Panc1 (cell line): Measurements from ENCODE around the gene HSPB8. TPM values are rescaled to one million over a fixed set of nuclear protein-coding genes. Genes with fewer than 3 reads are reported as not detected.

ENCODE experiments used
- ATAC-seq: fragments of 200-7000 bp; cut with Tn5 transposase; 2 replicates; pipeline ENCODE4 v1.9.1; 2020; ENCODE audit warnings: mild to moderate bottlenecking, moderate library complexity
- BruUV-seq: library from RNA; stranded (reverse); fragments of 400-500 nt; replicated peaks from 2 replicates; lab custom pipeline; 2021; lab: Mats Ljungman, UMichigan
- CTCF ChIA-PET: fragments of 300-600 bp; sonication (Branson Sonifier 250); formaldehyde crosslinking; loops from one replicate; lab custom pipeline; 2022; ENCODE audit warnings: antibody characterized with exemption; lab: Charles Lee
- POLR2A ChIA-PET: fragments of 300-600 bp; sonication (Branson Sonifier 250); formaldehyde crosslinking; loops from one replicate; lab custom pipeline; 2022; ENCODE audit warnings: antibody characterized with exemption; lab: Charles Lee
- DNase-seq: peaks from one replicate; pipeline ENCODE4 v3.0.0-alpha.2; 2010; ENCODE audit warnings: low read depth, low spot score
- H3K27ac ChIP-seq: 2 replicates; pipeline ENCODE4 v1.5.1; 2011; ENCODE audit warnings: mild to moderate bottlenecking, low read length, inconsistent platforms
- H3K27me3 ChIP-seq: fragments of 200-500 bp; sonication (Bioruptor generic); 2 replicates; pipeline ENCODE4 v1.6.0; 2014; ENCODE audit warnings: low read length, inconsistent platforms; ENCODE audit not compliant: control insufficient read depth, insufficient read depth
- H3K36me3 ChIP-seq: fragments of 200-500 bp; sonication (Bioruptor generic); 2 replicates; pipeline ENCODE4 v1.5.1; 2014; ENCODE audit warnings: inconsistent platforms, mild to moderate bottlenecking, low read length, moderate library complexity; ENCODE audit not compliant: control insufficient read depth, insufficient read depth
- H3K4me1 ChIP-seq: 2 replicates; pipeline ENCODE4 v1.5.1; 2011; ENCODE audit warnings: inconsistent platforms, mild to moderate bottlenecking, low read length, moderate library complexity; ENCODE audit not compliant: control insufficient read depth, insufficient read depth
- H3K4me3 ChIP-seq, 2 experiments: 2 replicates each; pipeline ENCODE4 v1.5.1; 2011 to 2012; ENCODE audit warnings: low read depth in 2 of 2, low read length in 2 of 2, mild to moderate bottlenecking in 2 of 2, inconsistent platforms in 1 of 2, moderate library complexity in 1 of 2
- H3K9me3 ChIP-seq: fragments of 200-500 bp; sonication (Bioruptor generic); 2 replicates; pipeline ENCODE4 v1.5.1; 2014; ENCODE audit warnings: low read depth, mild to moderate bottlenecking, inconsistent platforms, low read length, moderate library complexity; ENCODE audit not compliant: control insufficient read depth, insufficient read depth
- POLR2AphosphoS5 ChIP-seq: IDR thresholded peaks from 2 replicates; pipeline ENCODE4 v1.6.1; 2012; ENCODE audit warnings: mild to moderate bottlenecking, low read depth, low read length, moderate library complexity
- SIN3A ChIP-seq: IDR thresholded peaks from 2 replicates; pipeline ENCODE4 v1.6.1; 2012; ENCODE audit warnings: low read depth, mild to moderate bottlenecking, low read length, moderate library complexity, borderline replicate concordance; ENCODE audit not compliant: insufficient read depth
- TCF7L2 ChIP-seq: IDR thresholded peaks from 2 replicates; pipeline ENCODE4 v1.6.1; 2011; ENCODE audit warnings: mild to moderate bottlenecking, low read depth, low read length, inconsistent platforms
- in situ Hi-C: cut with HindIII; loops from 2 replicates; pipeline ENCODE4 v1.10.0; 2016; ENCODE audit warnings: low sequenced_read_pairs, low pct_unique_long_range_greater_than_20kb
- intact Hi-C: fragments of 100-400 bp; cut with micrococcal nuclease; formaldehyde crosslinking; loops from one replicate; pipeline ENCODE4 v1.10.0; 2022; ENCODE audit not compliant: unreplicated experiment
- total RNA-seq: library from RNA; stranded (reverse); gene quantifications from one replicate; pipeline ENCODE4 v1.2.1, GENCODE V29; 2021; ENCODE audit not compliant: unreplicated experiment
- TF ChIP-seq, protein P1 (sequence below), 2 experiments: IDR thresholded peaks; 2 replicates each; pipeline ENCODE4 v1.6.1; 2011 to 2012; ENCODE audit warnings: low read depth in 2 of 2, control low read depth in 1 of 2, low read length in 1 of 2, mild to moderate bottlenecking in 1 of 2, moderate library complexity in 1 of 2; ENCODE audit not compliant: insufficient read depth in 1 of 2
- TF ChIP-seq, protein P2 (sequence below): fragments of 450-650 bp; IDR thresholded peaks from 2 replicates; pipeline ENCODE4 v1.5.1; 2017; ENCODE audit warnings: mild to moderate bottlenecking

HSPB8 gene
- total RNA-seq, 1 experiment from 2014 or later: 2.0 TPM

- H3K36me3 ChIP-seq: no peaks in the 10 kb centered on the region
- H3K4me1 ChIP-seq: no peaks in the 10 kb centered on the region
- H3K4me3 ChIP-seq: no peak overlapping the region
- in situ Hi-C loops (no loop called here), intact Hi-C loops (no loop called here)
- TF ChIP-seq POLR2AphosphoS5 (no peak), TCF7L2 (no peak), SIN3A (no peak)
- TF ChIP-seq, protein P1, sequence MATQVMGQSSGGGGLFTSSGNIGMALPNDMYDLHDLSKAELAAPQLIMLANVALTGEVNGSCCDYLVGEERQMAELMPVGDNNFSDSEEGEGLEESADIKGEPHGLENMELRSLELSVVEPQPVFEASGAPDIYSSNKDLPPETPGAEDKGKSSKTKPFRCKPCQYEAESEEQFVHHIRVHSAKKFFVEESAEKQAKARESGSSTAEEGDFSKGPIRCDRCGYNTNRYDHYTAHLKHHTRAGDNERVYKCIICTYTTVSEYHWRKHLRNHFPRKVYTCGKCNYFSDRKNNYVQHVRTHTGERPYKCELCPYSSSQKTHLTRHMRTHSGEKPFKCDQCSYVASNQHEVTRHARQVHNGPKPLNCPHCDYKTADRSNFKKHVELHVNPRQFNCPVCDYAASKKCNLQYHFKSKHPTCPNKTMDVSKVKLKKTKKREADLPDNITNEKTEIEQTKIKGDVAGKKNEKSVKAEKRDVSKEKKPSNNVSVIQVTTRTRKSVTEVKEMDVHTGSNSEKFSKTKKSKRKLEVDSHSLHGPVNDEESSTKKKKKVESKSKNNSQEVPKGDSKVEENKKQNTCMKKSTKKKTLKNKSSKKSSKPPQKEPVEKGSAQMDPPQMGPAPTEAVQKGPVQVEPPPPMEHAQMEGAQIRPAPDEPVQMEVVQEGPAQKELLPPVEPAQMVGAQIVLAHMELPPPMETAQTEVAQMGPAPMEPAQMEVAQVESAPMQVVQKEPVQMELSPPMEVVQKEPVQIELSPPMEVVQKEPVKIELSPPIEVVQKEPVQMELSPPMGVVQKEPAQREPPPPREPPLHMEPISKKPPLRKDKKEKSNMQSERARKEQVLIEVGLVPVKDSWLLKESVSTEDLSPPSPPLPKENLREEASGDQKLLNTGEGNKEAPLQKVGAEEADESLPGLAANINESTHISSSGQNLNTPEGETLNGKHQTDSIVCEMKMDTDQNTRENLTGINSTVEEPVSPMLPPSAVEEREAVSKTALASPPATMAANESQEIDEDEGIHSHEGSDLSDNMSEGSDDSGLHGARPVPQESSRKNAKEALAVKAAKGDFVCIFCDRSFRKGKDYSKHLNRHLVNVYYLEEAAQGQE (IDR thresholded peaks at IDR 0.05; ENCODE audit: insufficient read depth in 1 of 2, low read depth in 2 of 2, low read length in 1 of 2): no peak
- TF ChIP-seq, protein P2, sequence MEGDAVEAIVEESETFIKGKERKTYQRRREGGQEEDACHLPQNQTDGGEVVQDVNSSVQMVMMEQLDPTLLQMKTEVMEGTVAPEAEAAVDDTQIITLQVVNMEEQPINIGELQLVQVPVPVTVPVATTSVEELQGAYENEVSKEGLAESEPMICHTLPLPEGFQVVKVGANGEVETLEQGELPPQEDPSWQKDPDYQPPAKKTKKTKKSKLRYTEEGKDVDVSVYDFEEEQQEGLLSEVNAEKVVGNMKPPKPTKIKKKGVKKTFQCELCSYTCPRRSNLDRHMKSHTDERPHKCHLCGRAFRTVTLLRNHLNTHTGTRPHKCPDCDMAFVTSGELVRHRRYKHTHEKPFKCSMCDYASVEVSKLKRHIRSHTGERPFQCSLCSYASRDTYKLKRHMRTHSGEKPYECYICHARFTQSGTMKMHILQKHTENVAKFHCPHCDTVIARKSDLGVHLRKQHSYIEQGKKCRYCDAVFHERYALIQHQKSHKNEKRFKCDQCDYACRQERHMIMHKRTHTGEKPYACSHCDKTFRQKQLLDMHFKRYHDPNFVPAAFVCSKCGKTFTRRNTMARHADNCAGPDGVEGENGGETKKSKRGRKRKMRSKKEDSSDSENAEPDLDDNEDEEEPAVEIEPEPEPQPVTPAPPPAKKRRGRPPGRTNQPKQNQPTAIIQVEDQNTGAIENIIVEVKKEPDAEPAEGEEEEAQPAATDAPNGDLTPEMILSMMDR: no peak
- H3K27ac ChIP-seq: no peak overlapping the region
- BruUV-seq: no TSS peak
- ChIA-PET POLR2A (interaction anchor here (0.6 kb wide), 1 partner anchor 74 kb away, joined by 3 read pairs; no protein-coding TSS in a partner anchor), CTCF (interaction anchor here (0.6 kb wide), 1 partner anchor 28 kb away, joined by 4 read pairs; no protein-coding TSS in a partner anchor)
- DNase-seq (no peak), ATAC-seq (no peak)
- no peaks in the 10 kb centered on the region for H3K9me3 ChIP-seq
- H3K27me3 ChIP-seq: no peaks in the 10 kb centered on the region
Measured at GRCh38 chr12:119202544-119202943, 23.8 kb downstream of the HSPB8 start.

DNA sequence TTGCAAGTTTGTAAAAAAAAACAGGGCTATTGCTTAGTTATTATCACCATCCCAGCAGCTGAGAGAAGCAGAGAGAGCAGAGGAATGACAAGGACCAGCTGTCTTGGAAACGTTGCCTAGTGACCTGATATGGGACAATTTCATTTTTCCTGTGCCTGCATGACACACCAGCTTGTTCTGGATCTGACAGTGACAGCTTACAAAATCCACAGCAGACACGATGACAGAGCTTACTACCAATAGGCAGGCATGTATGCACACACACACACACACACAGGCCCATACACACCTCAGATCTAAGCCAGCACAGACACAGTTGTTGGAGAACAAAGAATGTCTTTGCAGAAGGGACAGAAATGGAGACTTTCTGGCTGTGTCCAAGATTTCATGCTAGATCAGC lies 25.4 kb downstream of the HSPB8 start:
- no peaks in the 10 kb centered on the region for H3K9me3 ChIP-seq
- no peaks in the 10 kb centered on the region for H3K4me1 ChIP-seq
- H3K36me3 ChIP-seq: no peaks in the 10 kb centered on the region
- H3K27me3 ChIP-seq: peaks cover 2% of the 10 kb centered on the region; the same call in 1 of the 2 replicates
- TF ChIP-seq SIN3A (no peak), TCF7L2 (no peak)
- TF ChIP-seq, protein P2: no peak
- TF ChIP-seq, protein P1 (IDR thresholded peaks at IDR 0.05; ENCODE audit: insufficient read depth in 1 of 2, low read depth in 2 of 2, low read length in 1 of 2): no peak
- intact Hi-C loops: no loop called here
- CTCF ChIA-PET: no interaction called here
- in situ Hi-C loops: no loop called here
- no peak overlapping the region for H3K27ac ChIP-seq
- ATAC-seq (no peak), DNase-seq (no peak)
- POLR2A ChIA-PET: no interaction called here
- H3K4me3 ChIP-seq: no peak overlapping the region
- BruUV-seq: no TSS peak
